GM12874 (cell line): ENCODE results near the gene DDX51.

Source experiments
- CTCF ChIP-seq: IDR thresholded peaks from 2 replicates; pipeline ENCODE4 v1.5.1; 2011; ENCODE audit warnings: low read depth, mild to moderate bottlenecking, control low read depth, low read length, moderate library complexity; ENCODE audit not compliant: insufficient read depth

The DDX51 gene

GRCh38 chr12:132153501-132154340 lies 9.6 kb upstream of the DDX51 start:
- peak; percentile 98 for TF ChIP-seq CTCF

- TF ChIP-seq CTCF, result no peak
These were observed 8.8 kb upstream of the DDX51 start for GRCh38 chr12:132152953-132153352.

GRCh38 chr12:132152411-132152821 lies 8.3 kb upstream of the DDX51 start:
- no peak for TF ChIP-seq CTCF

GRCh38 chr12:132151766-132152410 lies 7.8 kb upstream of the DDX51 start:
- TF ChIP-seq CTCF, result no peak

GRCh38 chr12:132151145-132151765 lies 7.1 kb upstream of the DDX51 start:
- no peak for TF ChIP-seq CTCF

- no peak for TF ChIP-seq CTCF
These were observed 6.6 kb upstream of the DDX51 start for GRCh38 chr12:132150780-132151144.

GRCh38 chr12:132148368-132149045 lies 4.4 kb upstream of the DDX51 start:
- no peak for TF ChIP-seq CTCF
